ENCODE measurements around the gene TP53INP2.
"Not testable (repeated sequence)": the region's sequence is repeated elsewhere in the genome, so short reads cannot be mapped to it uniquely, and the experiment has no call there.

The TP53INP2 gene

GRCh38 chr20:34722560-34722959, 18.4 kb downstream of the TP53INP2 start:
- DNase-seq (ENCODE audit: low spot score), result not testable (repeated sequence)

DNA sequence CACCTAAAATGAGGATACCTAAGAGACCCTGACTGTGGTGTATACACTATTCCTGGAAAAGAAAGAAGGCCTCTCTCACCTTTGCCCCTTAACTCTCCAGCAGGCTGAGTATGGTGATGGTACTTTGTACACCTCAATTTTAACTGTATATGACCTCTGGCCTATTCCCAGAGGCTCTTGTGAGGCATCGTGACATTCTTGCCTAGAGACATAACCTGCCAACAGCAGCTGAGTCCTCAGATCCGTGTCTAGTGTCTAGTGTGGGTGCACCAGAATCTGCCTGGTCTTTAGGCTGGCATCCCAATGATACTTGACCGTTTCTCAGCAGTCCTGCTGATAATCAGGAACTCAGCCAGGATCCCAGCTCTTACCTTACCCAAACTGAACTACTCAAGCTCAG, 20.0 kb downstream of the TP53INP2 start:
- no peak for DNase-seq (ENCODE audit: low spot score)

- DNase-seq (ENCODE audit: low spot score), result no peak
Observed at GRCh38 chr20:34729416-34729815, 25.3 kb downstream of the TP53INP2 start.

- no peak for DNase-seq (ENCODE audit: low spot score)
Observed at GRCh38 chr20:34732523-34732922, 28.4 kb downstream of the TP53INP2 start.

DNA sequence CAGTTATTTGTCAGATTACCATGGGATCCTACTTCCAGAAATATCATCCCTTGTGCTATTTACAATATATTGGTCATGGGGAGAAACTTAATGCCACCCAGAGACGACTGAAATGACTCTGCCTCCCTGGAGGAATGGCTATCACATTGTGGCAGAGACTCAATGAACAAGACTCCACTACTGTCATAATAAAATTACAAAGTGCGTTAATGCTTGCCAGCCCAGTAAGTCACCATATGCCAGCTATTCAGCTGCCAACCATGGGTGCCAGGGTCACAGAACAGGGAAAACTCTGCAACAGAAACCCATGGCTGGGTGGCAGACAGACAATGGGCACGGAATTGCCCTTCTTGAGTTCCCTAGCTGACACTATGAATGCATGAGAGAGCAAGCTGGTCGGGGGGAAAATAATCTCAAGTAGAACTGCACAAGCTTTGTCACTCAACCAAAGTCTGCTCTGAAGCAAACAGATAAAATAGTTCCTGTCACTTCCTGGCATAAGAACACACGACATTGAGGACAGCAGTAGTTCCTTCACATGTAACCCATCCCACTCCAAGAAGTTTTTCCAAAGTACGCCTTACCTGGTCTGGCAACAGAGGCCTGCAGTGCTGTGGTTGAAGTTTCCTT, 32.1 kb downstream of the TP53INP2 start:
- DNase-seq (ENCODE audit: low spot score), result no peak

GRCh38 chr20:34743039-34743438, 38.9 kb downstream of the TP53INP2 start:
- DNase-seq (ENCODE audit: low spot score), result no peak

- DNase-seq (ENCODE audit: low spot score), result no peak
Observed at GRCh38 chr20:34744340-34744739, 40.2 kb downstream of the TP53INP2 start.

DNA sequence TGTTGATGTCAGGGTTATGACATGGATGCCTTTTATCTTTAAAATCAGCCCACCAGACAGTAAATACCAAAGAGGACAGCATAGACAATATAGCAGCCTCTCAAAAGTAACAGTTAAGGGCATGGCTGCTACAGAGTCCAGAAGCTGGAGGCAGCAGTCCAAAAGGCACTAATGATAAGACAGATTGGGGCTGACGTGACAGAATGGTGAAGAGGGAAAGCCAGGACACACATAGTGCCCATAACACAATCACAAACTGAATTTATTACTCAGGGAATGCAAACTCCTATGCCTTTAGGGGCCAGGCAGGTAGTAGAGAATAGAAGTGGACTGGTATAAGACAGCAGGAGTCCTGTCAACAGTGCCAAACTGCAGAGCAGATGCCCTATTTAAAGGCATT, 40.7 kb downstream of the TP53INP2 start:
- no peak for DNase-seq (ENCODE audit: low spot score)

DNA sequence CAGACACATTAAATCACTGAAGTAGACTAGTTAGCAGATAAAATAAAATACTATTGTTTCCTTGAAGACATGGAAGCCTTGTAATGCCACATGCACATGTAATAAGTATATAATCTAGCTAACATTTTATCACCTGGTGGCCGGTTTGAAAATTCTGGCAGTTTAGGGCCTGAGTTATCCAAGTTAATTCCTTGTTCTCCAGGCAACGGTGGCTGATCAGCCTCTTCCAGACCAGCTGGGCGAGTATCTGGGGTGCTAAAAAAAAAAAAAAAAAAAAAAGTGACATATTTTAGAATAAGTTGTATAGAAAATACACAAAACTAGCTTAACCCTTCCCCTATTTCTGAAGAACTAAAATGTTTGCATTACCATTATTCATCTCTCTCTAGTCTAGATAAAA, 42.5 kb downstream of the TP53INP2 start:
- no peak for DNase-seq (ENCODE audit: low spot score)

- no peak for DNase-seq (ENCODE audit: low spot score)
Observed at GRCh38 chr20:34747479-34747878, 43.3 kb downstream of the TP53INP2 start.

- no peak for DNase-seq (ENCODE audit: low spot score)
Observed at GRCh38 chr20:34748709-34749108, 44.6 kb downstream of the TP53INP2 start.

- DNase-seq (ENCODE audit: low spot score), result no peak
Observed at GRCh38 chr20:34750484-34750883, 46.3 kb downstream of the TP53INP2 start.

- DNase-seq (ENCODE audit: low spot score), result no peak
Observed at GRCh38 chr20:34751453-34751852, 47.3 kb downstream of the TP53INP2 start.

DNA sequence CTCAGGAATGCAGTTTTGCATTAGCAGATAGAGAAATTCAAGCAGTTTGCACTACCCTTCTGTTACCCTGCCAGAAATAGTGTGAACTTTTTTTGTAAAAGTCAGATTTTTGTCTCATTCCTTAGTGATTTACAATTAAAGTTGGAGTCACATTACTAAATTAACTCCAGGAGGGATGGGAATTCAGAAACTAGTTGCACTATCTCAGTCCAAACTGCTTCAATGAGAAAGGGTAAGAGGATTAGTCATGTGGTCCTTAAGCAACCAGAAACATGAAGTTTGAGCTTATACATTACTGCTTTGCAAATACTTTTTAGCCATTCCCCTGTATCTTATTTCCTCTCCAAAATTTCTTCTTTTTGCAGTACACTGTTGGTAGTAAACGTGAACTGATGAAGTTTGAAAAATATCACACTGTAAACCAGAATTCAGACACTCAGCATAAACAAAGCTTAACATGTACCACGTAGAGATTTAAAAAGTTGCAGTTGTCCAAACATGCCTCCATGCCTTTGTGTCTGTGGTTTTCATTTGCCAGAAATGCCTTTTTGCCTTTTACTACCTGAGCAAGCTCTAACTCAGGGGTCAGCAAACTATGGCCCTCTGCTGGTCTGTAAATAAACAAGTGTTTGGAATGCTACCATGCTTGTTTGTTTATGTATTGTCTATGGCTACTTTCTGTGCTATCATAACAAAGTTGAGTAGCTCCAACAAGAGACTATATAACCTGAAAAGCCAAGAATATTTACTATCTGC, 49.7 kb downstream of the TP53INP2 start:
- DNase-seq (ENCODE audit: low spot score), result no peak

- DNase-seq (ENCODE audit: low spot score), result no peak
Observed at GRCh38 chr20:34754611-34755010, 50.5 kb downstream of the TP53INP2 start.

- no peak for DNase-seq (ENCODE audit: low spot score)
Observed at GRCh38 chr20:34755367-34755766, 51.2 kb downstream of the TP53INP2 start.

DNA sequence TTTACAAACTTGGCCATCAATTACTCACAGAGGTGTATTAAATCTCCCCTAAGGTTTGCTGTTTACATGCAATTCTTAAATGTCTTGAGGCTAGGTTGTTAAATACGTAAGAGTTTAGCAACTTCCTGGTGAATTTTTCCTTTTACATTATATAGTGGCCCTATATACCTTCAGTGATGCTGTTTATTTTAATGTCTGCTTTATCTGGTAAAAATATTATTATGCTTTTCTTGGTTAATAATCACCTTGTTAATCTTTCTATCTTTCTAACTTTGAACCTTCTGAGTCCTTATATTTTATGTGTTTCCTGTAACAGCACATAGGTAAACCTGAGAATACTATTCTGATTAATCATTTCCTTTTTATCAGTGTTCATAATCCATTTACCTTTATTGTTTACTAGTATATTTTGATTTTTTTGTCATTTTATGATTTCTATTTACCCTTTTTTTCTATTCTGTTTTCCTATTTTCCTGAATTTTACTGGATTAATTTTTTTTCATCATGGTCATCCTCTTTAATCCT, 57.9 kb downstream of the TP53INP2 start:
- no peak for DNase-seq (ENCODE audit: low spot score)

Data from CD4-positive, alpha-beta T cell treated with Interleukin-6 at 100 ng/mL for 8 hours (primary cell).